ENCODE measurements around the gene ZBTB26.

GRCh38 chr9:122900791-122901190 lies 30.5 kb downstream of the ZBTB26 start:
- TF ChIP-seq, protein P1, sequence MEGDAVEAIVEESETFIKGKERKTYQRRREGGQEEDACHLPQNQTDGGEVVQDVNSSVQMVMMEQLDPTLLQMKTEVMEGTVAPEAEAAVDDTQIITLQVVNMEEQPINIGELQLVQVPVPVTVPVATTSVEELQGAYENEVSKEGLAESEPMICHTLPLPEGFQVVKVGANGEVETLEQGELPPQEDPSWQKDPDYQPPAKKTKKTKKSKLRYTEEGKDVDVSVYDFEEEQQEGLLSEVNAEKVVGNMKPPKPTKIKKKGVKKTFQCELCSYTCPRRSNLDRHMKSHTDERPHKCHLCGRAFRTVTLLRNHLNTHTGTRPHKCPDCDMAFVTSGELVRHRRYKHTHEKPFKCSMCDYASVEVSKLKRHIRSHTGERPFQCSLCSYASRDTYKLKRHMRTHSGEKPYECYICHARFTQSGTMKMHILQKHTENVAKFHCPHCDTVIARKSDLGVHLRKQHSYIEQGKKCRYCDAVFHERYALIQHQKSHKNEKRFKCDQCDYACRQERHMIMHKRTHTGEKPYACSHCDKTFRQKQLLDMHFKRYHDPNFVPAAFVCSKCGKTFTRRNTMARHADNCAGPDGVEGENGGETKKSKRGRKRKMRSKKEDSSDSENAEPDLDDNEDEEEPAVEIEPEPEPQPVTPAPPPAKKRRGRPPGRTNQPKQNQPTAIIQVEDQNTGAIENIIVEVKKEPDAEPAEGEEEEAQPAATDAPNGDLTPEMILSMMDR (IDR thresholded peaks at IDR 0.05) = no peak
- no peak for TF ChIP-seq ZFX (IDR thresholded peaks at IDR 0.05; ENCODE audit: borderline replicate concordance)
